GM19467 (cell line): ENCODE results near the gene HSPB3.
A peak's percentile ranks its signal among the peaks of the same experiment; 100 is the strongest.
"Not testable (repeated sequence)": the region's sequence is repeated elsewhere in the genome, so short reads cannot be mapped to it uniquely, and the experiment has no call there.

Experiments
- ATAC-seq: cut with Tn5 transposase; IDR thresholded peaks from one replicate; pipeline ENCODE4 v1.9.1; 2021; ENCODE audit warnings: mild to moderate bottlenecking, moderate library complexity; ENCODE audit not compliant: unreplicated experiment

HSPB3 gene, protein sequence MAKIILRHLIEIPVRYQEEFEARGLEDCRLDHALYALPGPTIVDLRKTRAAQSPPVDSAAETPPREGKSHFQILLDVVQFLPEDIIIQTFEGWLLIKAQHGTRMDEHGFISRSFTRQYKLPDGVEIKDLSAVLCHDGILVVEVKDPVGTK

DNA sequence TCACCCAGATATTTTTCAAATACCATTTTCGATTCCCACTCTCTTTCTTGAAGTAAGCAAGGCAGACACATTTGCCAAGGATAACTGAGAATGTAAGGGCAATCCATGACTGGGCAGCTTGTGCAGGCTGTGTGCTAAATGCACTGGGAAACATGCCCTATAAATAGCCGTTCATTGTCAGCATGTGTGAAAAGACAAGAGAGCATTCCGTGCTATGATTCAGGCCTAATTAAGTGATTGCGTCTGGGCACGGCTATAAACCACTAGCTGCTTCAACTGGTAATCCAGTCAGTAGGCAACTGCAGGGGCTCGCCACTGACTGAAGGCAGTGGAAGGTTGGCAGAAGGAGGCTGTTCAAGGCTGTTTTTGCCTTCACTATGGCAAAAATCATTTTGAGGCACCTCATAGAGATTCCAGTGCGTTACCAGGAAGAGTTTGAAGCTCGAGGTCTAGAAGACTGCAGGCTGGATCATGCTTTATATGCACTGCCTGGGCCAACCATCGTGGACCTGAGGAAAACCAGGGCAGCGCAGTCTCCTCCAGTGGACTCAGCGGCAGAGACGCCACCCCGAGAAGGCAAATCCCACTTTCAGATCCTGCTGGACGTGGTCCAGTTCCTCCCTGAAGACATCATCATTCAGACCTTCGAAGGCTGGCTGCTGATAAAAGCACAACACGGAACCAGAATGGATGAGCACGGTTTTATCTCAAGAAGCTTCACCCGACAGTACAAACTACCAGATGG, at the start of gene HSPB3:
Gene HSPB3, plus strand, starts transcription at position 287 of the 745 bp plus-strand sequence. Its CDS starts 91 bp downstream, at position 378.
- no peak for ATAC-seq

DNA sequence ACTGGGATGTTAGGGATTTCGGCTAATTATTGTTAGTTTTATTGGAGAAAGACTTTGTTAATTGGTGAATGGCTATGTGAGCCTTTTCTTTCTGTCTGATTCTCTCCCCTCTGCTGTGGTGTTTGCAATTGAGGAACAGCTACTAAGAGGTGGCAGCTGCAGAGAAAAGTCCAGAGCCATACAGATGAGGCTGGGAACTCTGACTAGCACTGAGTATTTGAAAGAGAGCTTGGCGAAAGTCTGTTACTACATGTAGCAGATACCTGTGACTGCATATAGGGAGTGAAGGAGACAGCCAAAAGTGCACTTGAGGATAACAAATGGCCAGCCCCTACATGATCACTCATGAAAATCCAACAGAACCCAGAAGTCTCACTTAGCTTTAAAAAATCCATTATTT, 44.3 kb upstream of the HSPB3 start:
- no peak for ATAC-seq

DNA sequence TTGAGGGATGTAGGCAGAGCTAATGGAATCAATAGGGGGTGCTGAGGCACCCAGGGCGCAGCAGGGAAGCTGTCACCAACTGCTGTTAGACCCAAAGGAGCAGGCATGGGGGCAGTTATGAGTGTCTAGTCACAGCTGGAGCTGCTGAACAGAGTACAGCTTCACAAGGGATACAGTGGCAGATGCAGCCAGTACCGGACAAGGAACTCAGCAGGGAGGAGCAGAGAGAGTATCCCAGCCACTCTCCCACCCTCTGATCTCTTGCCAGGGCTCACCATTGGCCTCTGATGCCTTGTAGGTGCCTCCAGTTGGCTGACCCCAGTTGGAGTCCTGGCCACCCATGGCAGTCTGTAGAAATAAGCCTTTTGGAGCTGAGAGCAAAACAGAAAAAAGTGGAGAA, 42.6 kb upstream of the HSPB3 start:
- no peak for ATAC-seq

DNA sequence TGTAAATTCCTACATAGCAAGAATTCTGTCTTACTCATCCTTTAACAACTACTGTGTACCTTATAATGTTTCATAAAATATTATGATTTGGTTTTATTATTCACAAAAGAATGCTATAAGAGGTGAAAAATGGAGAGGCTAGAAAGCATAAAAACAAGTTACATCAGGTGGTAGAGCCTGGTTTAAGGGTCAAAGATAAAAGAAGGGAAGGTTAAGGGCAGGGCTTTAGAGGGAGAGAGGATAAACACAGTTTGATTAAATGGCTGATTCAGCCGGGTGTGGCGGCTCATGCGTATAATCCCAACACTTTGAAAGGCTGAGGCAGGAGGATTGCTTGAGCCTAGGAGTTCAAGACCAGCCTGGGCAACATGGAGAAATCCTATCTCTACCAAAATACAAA, 40.4 kb upstream of the HSPB3 start:
- no peak for ATAC-seq

DNA sequence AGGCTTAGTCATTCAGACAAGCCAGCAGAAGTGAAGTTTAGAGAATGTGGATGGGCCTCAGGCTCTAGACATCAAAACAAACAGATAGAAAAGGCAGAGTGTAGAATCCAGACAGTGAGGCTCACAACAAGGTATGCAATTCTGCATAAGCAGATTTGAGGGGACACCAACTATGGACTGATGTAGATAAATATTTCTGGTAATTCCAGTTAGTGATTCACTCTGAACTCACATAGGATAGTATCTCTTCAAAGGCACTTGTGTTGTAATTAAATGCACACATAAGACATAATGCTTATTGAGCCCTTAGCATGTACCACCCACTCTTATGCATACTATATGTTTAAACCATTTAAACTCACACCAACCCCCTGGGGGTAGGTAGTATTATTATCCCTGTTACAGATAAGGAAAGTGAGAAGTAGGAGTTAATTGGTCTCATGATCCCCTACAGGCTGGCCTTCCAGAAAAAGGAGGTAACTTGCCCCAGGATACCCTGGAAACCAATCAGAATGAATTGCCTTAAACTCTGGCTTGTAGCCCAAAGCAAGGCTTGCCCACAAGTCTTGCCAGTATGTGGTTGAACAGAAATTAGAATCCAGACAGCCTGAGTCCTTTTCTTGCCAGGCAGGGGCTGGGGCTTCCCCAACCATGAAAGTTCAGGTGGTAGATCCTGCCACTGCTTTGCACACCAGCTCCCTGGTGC, 39.5 kb upstream of the HSPB3 start:
- ATAC-seq, result no peak

DNA sequence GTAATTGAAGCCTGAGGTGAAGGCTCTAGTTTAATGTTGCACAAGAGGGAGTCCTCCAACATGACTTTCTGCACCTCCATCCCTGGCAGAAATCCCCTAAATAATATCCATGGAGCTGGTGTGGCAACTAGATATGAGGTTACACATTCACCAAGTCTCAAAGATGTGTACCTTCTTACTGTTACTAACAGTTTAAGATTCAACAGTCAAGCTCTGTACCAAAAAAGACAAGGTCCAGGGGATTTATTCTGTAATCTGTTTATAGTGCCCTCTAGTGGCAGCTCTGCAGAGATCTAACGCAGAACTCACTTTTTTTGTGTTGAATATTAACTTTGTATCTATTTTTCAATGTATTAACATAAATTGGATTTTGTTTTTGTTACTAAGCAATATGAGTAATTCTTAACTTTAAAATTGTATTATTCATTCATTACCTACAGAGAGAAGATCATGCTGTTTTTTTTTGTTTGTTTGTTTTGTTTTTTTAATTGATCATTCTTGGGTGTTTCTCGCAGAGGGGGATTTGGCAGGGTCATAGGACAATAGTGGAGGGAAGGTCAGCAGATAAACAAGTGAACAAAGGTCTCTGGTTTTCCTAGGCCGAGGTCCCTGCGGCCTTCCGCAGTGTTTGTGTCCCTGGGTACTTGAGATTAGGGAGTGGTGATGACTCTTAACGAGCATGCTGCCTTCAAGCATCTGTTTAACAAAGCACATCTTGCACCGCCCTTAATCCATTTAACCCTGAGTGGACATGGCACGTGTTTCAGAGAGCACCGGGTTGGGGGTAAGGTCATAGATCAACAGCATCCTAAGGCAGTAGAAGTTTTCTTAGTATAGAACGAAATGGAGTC, 35.7 kb upstream of the HSPB3 start:
- ATAC-seq, result not testable (repeated sequence)

DNA sequence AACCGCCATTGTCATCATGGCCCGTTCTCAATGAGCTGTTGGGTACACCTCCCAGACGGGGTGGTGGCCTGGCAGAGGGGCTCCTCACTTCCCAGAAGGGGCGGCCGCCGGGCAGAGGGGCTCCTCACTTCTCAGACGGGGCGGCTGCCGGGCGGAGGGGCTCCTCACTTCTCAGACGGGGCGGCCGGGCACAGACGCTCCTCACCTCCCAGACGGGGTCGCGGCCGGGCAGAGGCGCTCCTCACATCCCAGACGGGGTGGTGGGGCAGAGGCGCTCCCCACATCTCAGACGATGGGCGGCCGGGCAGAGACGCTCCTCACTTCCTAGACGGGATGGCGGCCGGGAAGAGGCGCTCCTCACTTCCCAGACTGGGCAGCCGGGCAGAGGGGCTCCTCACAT, 35.0 kb upstream of the HSPB3 start:
- ATAC-seq, result not testable (repeated sequence)

DNA sequence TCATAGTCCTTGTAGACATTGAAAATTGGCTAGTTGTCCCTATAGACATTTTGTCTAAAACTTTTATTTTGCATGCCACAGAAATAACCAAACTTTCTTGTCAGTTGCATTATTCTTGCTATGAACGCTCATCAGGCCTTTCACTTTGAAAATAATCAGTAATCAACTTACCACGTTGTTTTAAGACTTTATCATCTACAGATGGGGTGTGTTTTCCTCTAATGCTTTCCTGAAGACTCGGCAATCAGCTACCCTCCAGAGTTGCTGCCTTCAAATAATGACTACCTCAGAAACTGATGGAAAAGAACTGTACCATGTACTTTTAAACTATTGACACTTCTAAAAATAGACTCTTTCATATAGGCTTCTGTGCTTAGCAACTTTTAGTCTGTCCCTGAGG, 33.5 kb upstream of the HSPB3 start:
- ATAC-seq, result no peak

DNA sequence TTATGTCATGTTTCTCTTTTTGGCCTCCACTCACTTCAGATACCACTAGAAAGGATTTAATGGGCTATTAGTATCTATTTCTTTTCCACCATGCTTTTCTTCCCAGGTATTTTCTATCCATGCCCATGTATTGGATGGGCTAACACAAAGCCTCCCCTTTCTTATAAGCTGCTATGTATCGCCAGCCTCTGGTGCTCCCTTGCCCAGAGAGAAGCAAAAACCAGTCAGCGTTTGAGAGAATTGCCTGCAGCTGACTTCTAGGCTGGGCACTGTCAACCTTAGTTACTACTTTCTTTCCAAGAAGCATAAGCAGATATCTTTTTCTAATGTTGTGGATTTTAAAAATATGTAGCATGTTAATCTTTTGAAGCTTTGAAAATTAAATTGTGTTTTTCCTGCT, 30.2 kb upstream of the HSPB3 start:
- ATAC-seq, result no peak

DNA sequence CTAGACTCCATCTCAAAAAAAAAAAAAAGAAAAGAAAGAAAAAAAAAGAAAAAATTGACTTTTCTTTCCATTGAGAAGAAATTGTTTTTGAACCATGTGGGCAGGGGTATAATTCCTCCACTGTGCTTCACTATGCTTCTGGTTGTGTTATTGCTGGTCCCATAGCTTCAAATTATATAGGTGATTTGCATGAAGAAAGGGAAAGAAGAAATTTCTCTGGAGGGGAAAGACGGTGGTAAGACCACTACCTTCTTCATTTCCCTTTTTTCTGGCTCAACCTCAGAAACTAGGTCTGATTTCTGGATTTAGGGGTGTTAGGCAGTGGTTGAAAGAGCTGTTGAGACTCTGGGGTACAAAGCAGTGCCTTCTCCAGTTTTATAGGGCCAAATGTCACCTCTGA, 29.3 kb upstream of the HSPB3 start:
- no peak for ATAC-seq

DNA sequence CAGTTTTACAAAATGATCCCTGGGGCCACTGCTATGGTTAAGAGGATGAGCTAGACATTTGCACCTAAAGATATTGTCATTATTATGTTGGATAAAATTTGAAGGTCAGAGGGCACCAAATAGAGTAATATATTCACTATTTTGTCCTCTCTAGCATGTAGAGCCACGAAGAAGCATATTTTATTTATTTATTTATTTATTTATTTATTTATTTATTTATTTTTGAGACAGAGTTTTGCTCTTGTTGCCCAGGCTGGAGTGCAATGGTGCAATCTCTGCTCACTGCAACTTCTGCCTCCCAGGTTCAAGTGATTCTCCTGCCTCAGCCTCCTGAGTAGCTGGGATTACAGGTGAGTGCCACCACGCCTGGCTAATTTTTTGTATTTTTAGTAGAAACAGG, 20.8 kb upstream of the HSPB3 start:
- not testable (repeated sequence) for ATAC-seq

DNA sequence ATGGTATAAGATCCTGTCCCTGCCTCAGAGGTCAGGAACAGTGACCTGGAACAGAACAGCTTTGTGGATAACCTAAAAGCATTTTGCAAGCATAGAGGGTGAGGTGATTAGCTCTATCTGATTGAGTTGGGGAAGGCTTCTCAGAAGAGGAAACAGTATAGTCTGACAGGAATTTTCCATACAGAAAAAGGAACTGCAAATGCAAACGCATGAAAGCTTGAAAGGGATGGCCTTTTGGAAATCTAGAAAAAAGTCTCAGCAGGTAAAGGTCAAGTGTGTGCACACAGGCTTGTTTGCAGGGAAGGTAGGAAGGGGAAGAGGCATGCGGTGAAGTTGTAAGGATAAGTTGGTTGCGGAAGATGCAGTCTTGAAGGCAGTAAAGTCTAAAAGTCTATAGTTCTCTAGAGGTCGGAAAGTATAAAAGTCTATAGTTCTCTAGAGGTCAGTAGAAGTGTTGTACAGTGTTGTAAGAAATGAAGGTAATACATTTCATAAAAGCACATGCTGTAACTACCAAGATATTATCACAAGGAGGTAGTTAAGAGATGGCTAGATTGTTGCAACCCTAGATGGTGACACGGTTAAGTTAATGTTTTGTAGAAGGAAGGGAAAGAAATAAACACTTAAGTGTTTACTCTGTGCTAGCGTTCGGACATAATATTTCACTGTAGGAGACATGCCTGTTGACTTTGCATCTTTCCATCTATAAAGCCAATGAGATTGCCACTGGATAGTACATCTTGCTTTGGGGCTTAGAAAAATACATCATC, 16.7 kb upstream of the HSPB3 start:
- no peak for ATAC-seq

DNA sequence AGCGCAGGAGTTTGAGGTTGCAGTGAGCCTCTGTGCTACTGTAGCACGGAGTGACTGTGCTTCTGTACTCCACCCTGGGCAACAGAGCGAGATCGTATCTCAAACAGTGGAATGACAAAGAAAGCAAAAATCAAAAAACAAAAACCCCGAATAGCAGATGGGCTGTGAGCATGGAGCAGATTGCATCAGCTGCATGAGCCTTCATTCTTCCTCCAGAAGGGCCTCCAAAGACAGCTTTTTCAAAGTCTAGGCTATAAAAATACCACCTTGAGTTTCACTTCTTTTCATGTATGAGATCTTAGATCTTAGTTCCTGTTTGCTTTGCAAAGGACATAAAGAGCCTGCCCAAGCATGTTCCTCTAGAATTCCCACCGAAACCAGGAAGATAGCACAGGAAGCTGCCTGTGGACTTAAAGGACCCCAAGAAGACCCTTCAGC, 15.0 kb upstream of the HSPB3 start:
- peak; percentile 62 for ATAC-seq

DNA sequence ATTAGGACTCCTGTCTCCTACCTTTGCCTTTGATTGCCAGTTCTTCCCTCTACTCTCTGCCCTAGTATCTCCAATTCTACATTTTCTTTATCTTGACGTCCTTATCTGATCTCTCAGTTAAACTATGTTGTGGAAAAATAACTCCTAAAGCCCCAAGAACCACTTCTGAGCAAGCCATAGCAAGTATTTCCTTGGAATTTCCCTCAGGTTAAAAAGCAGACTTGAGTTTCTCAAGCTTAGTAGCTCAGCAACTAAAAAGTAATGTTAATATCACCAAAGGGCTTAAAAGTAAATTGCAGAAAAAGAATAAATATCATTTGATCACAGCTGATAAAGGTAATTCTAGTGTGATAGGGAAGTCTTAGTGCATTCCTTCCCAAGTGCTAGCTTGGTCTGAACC, 13.2 kb upstream of the HSPB3 start:
- no peak for ATAC-seq

DNA sequence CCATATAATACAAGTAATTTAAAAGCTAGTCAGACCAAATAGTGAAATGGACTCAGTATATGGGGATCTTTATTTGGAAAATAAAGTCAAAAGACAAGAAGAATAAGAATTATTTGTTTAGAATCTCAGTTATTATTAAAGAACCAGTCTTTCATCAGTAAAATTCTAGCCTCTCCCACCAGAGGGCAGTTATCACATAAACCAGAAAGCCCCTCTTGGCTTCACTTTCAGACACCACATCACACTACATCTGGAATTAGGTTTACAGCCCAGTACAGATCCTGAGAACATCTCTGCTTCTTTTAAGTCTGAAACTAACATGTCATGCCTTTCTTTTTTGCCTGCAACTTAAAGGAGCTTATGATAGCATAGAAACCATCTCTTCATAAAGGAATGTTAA, 12.2 kb upstream of the HSPB3 start:
- no peak for ATAC-seq

DNA sequence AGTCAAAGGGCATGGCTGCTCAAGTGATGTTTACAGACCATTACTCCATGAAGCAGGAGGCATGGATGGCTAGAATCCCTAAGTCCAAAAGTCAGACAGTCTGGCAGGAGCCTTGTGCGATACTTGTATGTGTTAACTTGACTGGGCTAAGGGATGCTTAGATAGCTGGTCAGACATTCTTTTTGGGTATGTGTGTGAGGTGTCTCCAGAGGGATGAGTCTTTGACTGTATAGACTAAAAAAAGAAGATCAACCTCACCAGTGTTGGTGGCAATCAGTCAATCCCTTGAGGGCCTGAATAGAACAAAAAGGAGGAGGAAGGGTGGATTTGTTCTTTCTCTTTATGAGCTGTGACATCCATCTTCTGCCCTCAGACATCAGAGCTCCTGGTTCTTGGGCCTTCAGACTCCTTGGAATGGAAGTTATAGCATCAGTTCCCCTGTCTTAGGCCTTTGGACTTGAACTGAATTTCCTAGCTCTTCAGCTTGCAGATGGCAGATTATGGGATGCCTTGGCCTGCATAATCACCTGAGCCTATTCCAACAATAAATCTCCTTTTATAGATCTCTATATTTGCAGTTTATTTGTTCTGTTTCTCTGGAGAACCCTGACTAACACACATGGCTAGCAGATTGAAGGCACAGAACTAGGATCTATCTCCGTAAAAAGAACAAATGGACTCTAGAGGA, 9.7 kb upstream of the HSPB3 start:
- ATAC-seq, result no peak

DNA sequence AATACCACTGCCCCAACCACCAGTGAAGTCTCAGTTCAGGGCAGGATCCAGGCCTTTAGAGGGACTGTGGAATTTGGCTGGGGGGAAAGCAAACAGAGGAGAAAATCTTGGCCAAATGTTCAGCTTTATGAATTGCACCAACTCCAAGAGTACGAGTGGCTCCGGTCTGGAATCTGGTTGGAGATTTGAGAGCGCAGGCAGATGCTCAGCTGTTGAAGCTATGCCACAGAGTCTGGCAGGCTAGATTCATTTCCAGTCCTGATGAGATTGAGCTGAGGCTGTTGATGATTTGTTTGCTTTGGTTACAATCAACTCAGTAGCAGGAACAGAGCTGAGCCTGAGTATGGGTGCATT, 9.1 kb upstream of the HSPB3 start:
- no peak for ATAC-seq

DNA sequence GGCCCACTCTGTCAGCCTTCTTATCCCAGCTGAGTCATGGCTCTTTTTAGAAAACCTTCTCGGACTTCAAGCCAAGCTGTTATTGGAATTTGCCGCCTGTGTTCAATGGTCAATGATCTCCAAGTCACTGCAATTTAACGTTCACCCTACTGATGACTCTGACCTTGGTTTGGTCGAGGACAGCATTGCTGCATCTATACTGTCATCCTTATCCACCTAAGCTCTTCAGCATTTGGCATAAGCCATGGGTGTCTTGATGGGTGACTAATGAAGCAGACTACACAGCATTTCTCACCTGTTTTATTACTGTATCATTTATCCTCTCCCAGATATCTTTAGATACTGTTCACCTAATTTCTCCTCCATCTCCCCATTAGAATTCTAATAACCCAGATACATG, 5.6 kb upstream of the HSPB3 start:
- ATAC-seq, result no peak

DNA sequence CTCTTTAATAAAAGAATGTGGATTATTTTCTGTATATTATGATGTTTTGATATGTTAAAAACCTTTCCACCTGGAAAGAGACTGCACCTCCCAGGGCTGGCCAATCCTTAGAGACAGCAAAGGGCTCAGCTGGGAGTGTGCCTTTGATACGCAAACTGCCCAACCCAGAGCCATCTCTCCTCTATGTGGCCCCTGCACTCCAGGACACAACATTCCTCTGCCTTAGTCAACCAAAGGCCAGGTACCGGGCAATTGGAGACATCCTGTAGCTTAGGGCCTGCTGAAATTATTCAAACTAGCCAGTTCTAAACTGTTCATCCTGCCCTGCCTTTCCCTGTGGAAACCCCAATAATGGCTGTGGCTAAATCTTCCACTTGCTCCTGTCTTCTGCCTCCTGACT, 5.0 kb upstream of the HSPB3 start:
- ATAC-seq, result no peak

DNA sequence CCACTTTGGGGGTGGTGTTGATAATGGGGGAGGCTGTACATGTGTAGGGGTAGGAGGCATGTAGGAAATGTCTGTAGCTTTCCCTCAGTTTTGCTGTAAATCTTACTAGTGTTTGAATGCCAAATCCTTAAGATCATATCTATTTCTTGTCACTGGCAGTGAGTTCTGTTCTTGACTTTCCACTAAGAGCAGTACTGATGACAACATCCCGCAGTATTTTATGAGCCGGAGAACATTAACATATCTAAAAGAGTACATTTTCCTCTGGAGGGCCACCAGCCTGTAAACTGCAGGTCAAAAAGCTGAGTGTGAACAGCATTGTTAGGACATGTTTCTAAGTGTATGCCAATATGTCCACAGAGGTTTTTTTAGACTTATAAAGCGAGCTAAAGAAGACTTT, 2.5 kb upstream of the HSPB3 start:
- no peak for ATAC-seq
